ENCODE measurements around the gene CDC37. TPM values are rescaled to one million over a fixed set of nuclear protein-coding genes. Genes with fewer than 3 reads are reported as not detected.
A peak's percentile ranks its signal among the peaks of the same experiment; 100 is the strongest.

CDC37 gene
- total RNA-seq: 335 and 371 TPM in 2 replicates

DNA sequence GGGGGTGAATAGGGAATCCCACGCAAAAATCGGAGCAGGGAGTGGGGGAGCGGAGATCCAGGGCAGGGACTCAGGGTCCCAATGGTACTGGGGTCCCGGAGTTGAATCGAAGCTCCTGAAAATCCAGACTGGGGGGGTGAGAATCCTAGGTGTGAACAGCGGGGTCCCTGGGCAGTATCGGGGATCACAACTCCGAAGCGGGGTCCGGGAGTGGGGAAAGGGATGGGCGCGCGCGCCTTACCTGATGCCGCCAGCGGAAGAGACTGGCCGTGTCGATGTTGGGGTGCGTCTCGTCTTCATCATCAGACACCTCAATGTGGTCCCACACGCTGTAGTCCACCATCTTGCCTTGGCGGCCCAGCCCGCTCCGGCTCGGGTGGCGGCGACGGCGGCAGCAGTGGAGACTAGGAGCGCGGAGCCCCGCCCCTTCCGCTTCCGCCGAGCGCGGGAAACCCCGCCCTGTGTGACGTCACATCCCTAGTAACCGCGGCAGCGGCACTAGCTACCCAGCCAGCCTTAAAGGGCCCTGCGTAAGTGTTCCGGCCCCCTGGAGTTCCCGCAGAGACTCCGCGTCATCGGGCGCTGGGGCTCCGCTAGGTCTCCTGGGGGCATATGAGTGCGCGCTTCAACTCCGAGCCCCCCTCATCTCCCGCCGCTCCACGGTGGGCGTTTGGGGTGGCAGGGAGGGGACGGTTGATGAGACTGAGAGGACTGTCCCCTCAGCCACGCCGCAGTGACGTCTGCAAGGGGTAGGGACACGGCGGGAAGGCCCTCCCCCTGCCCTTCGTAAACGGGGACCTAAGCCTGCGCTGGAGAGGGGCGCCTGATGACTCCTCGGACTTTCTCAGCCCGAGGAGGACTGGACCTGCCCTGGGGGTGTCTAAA is at the start of gene CDC37:
Gene CDC37 (minus strand): TSS at position 406 of the 885 bp plus-strand sequence. CDS start 63 bp downstream, at position 343.
- DNase-seq (ENCODE audit: low read depth, low spot score): peak; percentile 84

DNA sequence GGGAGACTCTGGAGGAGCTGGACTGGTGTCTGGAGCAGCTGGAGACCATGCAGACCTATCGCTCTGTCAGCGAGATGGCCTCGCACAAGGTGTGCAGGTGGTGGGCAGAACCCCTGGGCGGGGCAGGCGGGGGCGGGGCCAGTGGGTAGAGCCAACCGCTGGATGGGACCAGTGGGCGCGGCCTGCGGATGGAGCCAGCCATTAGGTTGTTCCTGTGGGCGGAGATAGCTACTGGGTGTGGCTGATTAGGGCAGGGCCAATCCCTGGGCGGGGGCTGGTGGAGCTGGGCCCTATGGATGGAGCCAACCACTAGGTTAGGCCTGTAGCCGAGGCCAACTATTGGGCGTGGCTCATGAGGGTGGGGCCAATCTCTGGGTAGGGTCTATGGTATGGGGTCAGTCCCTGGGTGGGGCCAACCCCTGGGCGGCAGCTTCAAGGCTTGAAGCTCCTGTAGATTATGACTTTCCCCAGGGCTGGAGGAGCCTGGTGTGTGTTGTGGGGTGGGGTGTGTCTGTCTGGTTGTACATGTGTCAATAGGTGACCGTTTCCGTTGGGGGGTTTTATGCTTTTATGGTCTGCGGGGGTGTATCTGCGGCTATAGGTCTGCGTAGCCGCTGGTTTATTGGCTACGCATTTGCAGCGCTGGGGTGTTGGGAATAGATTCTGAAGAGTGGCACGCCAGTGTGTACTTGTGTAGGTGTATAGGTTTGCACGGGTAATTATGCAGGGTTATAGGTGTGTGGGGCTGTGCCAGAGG is 47.7 kb upstream of the CDC37 start:
- DNase-seq (ENCODE audit: low read depth, low spot score): no peak

DNA sequence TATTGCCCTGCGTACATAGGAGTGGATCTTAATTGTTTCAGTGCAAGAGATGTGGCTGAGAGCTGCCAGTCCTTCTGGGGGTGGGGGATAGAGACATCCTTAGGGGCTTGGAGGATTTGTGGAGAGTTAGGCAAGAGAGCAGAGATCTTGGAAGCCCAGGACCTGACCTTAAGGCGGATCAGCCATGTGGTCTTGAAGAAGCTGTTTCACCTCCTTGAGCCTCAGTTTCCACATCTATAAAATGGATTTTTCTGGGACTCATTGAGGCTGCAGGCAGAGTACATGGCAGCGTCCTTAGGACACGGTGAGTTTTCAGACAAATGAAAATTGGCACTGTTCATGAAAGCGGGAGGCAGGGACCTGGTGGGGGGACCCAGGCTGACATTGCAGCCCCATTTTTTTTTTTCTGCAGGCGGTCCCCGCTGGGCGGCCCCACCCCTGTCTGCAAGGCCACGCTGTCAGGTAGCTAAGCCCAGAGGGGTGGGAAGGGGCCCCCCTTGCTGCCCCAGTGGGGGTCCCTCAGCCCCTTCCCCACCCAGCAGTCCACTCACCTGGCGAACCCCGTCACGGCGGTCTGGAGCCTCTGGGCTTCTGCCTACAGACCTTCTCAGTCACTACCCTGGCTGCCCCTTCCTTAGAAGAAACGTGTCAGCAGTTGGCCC is 47.0 kb upstream of the CDC37 start:
- no peak for DNase-seq (ENCODE audit: low read depth, low spot score)

DNA sequence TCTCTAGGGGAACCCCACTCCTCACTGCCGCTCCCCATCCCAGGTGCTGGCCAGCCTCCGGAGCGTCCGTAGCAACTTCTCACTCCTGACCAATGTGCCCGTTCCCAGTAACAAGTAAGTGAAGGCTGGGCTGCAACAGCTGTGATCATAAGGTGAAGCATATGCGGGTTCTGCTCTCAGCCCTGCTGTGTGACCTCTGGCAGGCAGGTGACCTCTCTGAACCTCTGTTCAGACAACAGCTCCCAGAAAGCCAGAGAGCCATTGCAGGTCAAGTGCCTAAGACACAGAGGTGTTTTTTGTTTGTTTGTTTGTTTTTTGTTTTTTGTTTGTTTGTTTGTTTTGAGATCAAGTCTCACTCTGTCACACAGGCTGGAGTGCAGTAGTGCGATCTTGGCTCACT is 45.7 kb upstream of the CDC37 start:
- DNase-seq (ENCODE audit: low read depth, low spot score): no peak

DNA sequence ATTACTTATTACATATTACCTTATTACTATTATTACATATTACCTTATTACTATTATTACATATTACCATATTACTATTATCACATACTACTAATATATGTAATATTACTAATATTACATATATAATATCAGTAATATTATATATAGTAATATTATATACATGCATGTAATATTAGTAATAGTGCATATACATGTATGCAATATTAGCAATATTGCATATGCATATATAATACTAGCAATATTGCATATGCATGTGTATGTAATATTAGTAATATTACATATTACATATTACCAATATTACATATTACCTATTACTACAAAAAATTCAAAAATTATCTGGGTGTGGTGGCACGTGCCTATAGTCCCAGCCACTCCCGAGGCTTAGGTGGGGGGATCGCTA is 39.4 kb upstream of the CDC37 start:
- no peak for DNase-seq (ENCODE audit: low read depth, low spot score)

DNA sequence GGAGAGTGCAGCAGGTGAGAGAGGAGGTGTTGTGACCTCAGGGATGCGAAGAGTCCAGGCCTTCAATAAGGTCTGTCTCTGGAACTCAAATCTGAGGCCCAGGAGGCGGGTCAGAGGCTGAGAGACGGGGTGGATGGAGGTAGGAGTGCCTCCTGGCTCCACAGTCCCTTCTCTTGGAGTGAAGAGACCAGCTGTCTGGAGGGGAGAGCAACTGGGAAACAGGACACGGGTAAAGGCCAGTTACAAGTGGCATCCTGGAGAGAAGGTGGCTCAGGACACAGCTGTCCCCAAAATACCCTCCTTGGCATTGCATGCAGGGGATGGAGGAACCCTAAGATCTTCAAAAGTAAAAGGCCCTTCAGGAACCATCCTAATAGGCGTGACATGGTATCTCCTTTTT is 36.2 kb upstream of the CDC37 start:
- no peak for DNase-seq (ENCODE audit: low read depth, low spot score)

DNA sequence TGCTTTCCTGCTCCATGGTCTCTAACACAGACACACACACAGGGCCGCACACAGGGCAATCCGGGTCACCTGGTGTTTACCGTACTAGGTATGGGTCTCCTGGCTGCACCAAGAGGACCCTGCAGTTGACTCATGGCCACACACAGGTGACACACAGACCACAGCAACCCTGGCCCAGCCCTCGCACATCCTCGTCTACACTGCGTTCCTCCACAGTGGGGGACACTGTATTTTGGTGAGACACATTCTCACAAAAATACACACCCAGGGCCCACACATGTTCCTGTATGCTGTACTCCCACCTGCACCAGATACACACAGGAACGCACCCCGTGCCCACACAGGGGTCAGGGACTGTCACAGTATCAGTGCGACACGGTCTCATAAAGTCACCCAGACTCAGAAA is 29.8 kb upstream of the CDC37 start:
- no peak for DNase-seq (ENCODE audit: low read depth, low spot score)

DNA sequence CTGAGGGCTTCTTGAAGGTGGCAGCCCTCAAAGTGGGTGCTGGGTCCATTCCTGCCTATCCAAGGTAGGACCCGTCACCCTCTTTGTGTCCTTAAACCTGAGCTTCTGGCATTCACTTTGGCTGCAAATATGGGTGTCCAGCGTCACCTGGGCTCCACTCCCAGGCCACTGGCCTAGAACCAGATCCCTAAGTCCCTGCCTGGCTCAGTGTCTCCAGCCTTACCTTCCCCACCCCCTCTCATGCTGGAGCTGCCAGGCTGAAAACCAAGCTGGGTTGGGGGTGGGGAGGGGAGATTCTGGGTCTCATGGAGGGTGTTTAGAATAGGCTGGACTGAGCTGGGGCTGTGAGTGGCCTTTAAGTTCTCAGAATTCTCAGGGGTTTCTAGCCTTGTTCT is 29.4 kb upstream of the CDC37 start:
- no peak for DNase-seq (ENCODE audit: low read depth, low spot score)

DNA sequence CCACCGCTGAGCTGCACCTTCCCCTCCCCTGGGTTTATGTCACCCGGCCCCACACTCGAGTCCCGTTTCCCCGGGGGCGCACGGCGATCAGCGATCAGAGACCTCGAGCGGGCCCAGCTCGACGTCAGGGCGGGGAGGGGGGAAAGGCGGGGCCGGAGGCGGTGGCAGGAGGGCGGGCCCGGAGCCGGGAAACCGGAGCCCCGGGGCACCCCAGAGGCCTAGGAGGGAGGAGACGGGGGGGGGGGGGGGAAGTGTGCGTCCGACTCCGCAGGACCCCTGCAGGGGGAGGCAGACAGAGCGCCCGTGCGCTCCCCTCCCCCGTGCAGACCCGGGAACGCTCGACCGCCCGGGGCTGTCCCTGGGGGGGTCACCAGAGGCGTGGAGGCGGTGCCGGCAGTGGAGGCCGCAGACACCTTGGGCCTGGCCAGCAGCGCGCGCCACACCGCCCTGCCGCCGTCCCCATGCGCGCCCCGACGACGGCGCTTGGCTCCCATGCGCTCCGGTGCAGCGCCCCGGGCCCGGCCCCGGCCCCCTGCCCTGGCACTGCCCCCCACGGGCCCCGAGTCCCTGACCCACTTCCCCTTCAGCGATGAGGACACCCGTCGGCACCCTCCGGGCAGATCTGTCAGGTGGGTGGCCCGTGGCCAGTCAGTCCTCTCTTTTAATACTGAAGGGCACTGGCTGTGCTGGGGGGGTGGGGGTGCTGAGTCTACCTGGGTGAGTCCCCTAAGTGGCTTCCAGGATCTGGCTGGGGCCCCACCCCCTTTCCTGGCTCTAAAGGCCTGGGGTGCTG is 28.8 kb upstream of the CDC37 start:
- no peak for DNase-seq (ENCODE audit: low read depth, low spot score)

DNA sequence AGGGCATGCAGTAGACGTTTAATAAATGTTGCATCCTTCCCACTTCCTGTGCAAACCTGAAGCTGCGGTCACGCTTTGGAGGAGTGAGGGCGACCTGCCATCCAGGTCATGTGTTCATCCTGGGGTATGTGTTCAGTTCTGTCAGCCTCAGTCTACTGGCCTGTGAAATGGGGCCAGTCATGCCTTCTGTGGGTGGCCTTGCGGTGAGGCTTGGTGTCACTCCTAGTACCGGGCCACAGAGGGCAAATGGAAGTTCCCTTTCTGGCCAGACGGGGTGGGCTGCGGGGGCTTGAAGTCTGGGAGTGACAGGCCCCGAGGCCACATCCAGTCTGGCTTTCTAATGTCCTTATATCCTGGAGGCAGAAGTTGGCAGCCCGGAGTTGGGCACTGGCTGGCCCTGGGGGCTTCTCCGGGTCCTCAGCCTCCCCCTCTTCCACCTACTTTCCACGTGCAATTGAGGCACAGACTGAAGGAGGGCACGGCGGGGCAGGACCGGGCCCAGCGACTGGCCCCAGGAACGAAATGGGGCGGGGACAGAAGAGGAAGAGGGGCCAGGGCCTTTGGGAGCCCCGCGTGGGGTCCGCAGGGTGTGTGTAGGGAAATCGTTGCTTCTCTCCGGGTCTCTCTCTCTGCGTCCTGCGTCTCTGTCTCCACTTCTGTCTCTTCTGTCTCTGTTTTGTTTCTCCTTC is 28.1 kb upstream of the CDC37 start:
- no peak for DNase-seq (ENCODE audit: low read depth, low spot score)

DNA sequence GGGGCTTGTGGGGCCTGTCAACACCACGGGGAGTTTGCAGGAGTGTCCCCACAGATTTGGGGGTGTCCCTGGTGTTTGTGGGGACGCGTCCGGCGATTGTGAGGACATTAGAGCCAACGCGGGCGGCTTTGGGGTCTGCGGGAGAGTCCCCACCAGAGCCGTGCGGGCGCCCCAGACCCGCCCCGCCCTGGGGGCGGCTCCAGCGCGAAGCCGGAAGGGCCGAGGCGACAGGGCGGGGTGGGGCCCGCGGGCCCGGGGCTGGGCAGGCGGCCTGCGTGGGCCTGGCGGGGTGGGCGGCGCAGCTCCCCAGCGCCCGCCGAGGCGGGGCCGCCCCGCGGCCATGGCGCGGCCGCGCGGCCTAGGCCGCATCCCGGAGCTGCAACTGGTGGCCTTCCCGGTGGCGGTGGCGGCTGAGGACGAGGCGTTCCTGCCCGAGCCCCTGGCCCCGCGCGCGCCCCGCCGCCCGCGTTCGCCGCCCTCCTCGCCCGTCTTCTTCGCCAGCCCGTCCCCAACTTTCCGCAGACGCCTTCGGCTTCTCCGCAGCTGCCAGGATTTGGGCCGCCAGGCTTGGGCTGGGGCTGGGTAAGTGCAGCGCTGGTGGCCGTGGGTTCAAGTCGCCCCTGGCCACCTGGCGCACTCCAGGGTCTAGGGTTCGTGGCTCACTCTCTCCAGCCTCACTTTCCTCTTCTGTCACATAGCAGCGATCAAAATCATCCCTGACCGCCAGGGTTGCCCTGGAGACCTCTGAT is 27.3 kb upstream of the CDC37 start:
- no peak for DNase-seq (ENCODE audit: low read depth, low spot score)

DNA sequence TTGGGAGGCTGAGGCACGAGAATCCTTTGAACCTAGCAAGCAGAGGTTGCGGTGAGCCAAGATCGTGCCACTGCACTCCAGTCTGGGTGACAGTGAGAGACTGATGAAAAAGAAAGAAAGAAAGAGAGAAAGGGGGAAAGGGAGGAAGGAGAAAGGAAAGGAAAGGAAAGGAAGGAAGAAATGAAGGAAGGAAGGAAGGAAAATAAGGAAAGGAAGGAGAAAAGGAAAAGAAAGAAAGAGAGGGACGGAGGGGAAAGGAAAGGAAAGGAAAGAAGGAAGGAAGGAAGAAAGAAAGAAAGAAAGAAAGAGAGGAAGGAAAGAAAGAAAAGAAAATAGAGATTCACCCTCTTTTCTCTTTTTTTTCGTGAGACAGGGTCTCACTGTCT is 25.6 kb upstream of the CDC37 start:
- DNase-seq (ENCODE audit: low read depth, low spot score): no peak

DNA sequence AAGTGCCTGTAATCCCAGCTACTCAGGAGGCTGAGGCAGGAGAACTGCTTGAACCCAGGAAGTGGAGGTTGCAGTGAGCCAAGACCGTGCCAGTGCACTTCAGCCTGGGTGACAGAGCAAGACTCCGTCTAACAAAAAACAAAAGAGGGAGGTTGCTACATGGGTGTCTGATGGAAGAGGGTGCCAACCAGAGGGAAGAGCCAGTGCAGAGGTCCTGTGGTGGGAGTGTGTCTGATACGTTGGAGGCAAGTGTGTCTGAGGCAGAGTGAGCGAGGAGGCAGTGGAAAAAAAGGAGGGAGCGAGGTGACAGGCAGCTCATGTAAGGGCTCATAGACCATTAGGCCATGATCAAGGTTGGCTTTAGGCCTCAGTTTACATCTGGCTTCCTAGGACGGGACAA is 23.8 kb upstream of the CDC37 start:
- no peak for DNase-seq (ENCODE audit: low read depth, low spot score)

DNA sequence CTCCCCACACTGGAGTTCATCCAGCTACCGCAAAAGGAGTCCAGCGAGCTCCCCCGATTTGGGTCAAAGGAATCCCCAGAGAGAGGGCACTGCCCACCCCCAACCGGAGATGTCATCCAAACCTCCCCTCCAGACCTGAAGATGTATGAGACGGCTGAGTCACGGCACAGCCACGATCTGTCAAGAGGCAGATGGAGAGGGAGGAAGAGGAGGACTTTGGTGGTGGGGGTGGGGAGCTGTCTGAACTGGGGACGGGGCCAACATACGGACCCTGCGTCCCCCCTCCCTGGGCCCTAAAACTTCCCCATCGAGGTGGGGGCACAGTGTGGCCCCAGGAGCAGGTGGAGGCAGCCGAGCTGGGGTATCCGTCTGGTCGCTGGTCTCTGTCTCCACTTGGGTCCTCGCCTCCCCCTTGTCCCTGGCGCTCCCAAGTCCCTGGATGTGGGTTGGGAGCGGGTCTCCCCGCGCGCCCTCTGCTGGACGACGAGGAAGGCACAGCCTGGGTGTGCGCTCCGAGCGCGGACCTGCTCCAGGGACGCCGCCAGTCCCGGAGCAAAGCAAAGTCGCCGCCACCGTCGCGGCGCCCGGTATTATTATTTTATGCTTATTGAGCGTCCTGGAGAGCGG is 20.8 kb upstream of the CDC37 start:
- no peak for DNase-seq (ENCODE audit: low read depth, low spot score)

DNA sequence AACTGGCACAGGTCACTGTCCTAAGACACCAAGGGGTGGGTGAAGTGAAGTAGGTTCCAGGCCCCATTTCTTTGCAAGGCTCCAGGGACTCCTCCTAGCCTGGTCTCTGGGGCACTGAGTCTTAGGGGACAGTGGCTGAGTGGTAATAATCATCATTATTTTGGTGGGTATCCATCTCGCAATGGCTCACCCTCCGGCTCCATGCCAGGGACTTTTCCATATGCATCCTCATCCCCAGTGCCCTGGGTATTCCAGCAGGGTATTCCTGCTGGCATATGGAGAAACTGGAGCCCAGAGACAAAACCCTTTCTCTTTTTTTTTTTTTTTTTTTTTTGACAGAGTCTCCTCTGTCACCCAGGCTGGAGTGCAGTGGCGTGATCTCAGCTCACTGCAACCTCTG is 19.5 kb upstream of the CDC37 start:
- DNase-seq (ENCODE audit: low read depth, low spot score): no peak

DNA sequence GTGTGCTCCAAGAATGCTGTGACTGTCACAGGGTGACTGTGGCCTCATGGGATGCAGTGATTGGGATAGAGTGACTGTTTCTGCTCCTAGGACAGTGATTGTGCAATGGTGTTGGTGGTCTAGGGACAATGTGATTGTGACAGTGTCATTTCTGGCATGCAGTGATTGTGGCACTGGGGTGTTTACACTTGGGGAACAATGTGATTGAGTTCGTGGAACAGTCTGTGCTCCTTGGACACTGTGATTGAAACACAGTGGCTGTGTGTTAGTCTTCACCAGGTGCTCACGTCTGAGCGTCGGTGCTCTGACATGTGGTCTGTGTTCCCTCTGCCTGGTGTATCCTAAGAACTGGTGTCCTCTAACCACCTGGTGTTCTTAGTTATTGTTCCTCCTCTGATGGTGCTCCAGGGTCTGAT is 18.7 kb upstream of the CDC37 start:
- no peak for DNase-seq (ENCODE audit: low read depth, low spot score)

DNA sequence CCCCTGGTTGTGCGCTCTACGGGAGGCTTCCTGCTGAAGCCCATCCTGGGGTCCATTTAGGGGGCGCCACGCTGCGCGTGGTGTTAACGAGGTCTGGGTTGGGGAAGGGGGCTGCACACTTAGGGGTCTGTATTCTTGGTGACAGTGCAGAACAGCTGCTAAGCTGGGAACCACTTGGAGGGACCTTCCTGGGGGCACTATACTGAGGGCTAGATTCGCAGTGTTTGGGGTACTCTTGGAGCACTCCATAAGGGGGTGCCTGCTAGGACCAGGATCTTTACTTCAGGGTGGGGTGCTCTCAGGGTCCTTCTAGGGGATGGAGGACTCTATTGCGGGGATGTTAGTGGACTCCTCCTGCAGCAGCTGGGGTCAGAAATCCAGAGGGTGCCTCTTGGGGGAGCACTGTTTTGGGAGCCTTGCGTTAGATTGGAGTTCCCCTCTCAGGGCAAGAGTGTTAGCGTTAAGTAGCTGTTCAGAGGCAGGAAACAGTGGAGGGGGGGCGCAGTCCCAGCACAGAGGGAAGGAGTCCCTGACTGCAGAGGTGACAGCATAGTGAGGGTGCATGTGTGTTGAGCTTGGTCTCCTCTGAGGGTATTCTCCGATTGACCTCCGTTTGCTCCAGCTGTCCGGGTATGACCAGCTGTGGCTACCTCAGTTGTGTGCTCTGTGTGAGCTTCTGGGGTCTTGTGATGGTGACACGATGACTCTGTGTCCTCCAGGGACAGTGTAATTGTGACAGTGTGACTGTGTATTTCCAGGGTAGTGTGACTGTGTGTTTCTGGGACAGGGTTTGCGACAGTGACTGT is 18.1 kb upstream of the CDC37 start:
- DNase-seq (ENCODE audit: low read depth, low spot score): no peak

DNA sequence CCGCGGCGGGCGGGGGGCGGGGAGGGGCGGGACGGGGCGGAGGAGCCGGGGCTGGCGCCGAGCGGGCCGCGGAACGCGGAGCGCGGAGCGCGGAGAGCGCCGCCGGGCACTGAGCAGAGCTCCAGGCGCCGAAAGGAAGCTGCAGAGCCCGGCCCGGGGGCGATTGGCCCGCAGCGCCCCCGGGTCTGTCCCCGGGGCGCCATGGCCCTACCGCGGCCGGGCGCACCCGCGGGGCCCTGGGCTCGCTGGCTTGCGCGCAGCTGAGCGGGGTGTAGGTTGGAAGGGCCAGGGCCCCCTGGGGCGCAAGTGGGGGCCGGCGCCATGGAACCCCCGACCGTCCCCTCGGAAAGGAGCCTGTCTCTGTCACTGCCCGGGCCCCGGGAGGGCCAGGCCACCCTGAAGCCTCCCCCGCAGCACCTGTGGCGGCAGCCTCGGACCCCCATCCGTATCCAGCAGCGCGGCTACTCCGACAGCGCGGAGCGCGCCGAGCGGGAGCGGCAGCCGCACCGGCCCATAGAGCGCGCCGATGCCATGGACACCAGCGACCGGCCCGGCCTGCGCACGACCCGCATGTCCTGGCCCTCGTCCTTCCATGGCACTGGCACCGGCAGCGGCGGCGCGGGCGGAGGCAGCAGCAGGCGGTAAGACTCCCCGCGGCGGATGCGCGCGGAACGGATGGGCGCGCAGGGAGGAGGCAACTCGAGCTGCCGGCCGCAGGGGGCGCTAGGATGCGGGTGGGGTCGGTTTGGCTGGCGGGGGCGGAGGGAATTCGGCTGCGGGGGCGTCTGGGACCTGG is 17.3 kb upstream of the CDC37 start, which contains the start of gene PDE4A:
Gene PDE4A (plus strand): TSS at position 95 of the 796 bp plus-strand sequence. CDS start 227 bp downstream, at position 322.
- DNase-seq (ENCODE audit: low read depth, low spot score): no peak
